HG03139 (cell line): ENCODE measurements around the gene DNA2.

Experiments
- ATAC-seq: cut with Tn5 transposase; IDR thresholded peaks from one replicate; pipeline ENCODE4 v1.9.1; 2021; ENCODE audit not compliant: unreplicated experiment

DNA2 gene

DNA sequence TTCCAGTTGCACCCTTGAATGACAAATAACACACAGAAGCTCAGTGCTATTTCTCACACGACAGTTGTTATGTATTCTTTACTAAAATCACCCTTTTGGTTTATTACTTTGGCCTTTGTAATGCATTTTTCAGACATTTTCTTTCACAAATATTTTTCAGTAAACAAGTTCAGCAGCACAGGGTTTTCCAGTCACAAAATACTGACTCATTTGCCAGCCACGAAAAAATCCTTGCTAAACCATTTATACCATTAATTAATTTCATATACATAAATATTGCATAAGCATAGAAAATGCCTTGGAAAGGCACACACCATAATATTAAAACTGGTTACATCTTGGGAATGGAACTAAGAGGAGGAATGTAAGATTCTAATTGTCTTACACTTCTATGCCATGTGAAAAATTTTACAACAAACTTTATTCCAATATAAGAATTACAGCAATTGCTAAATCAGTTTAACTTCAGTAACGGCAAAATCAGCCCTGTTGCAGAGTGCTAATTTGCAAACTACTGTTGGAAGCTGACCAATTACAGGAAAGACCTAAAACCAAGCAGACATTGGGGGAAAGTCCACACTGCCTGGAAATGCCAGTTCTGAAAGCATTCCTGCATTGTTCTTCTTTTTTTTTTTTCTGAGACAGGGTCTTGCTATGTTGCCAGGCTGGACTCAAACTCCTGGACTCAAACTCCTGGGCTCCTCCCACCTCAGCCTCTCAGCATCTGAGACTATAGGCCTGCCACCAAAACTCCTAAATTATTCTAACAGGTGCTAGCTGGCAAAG, 107.5 kb downstream of the DNA2 start:
- ATAC-seq, result no peak
